H9 (cell line): ENCODE data around the gene EEF2K. TPM values are rescaled to one million over a fixed set of nuclear protein-coding genes. Genes with fewer than 3 reads are reported as not detected.

Experiments used
- DNase-seq: peaks from one replicate; pipeline ENCODE4 v3.0.0-alpha.2; 2017
- H2AFZ ChIP-seq: one replicate; pipeline ENCODE4 v1.6.1; 2013; ENCODE audit warnings: mild to moderate bottlenecking, low read length, control low read depth, moderate library complexity
- H2AK5ac ChIP-seq: 2 replicates; pipeline ENCODE4 v1.6.1; 2013; ENCODE audit warnings: low read length, control low read depth, mixed read lengths; ENCODE audit not compliant: insufficient read length
- H2BK120ac ChIP-seq: one replicate; pipeline ENCODE4 v1.6.1; 2013; ENCODE audit warnings: low read depth, mild to moderate bottlenecking, low read length, control low read depth, inconsistent platforms; ENCODE audit not compliant: poor library complexity, severe bottlenecking
- H2BK12ac ChIP-seq: 2 replicates; pipeline ENCODE4 v1.6.1; 2013; ENCODE audit warnings: low read length, control low read depth, mixed read lengths, low read depth; ENCODE audit not compliant: insufficient read length
- H2BK15ac ChIP-seq: 2 replicates; pipeline ENCODE4 v1.6.1; 2013; ENCODE audit warnings: low read depth, low read length, control low read depth
- H2BK20ac ChIP-seq: one replicate; pipeline ENCODE4 v1.6.1; 2013; ENCODE audit warnings: low read depth, mild to moderate bottlenecking, low read length, control low read depth, inconsistent platforms; ENCODE audit not compliant: poor library complexity, severe bottlenecking
- H2BK5ac ChIP-seq: 2 replicates; pipeline ENCODE4 v1.6.1; 2013; ENCODE audit warnings: low read length, control low read depth, mixed read lengths; ENCODE audit not compliant: insufficient read length
- H3K14ac ChIP-seq: 2 replicates; pipeline ENCODE4 v1.6.1; 2013; ENCODE audit warnings: low read length, control low read depth; ENCODE audit not compliant: insufficient read depth
- H3K18ac ChIP-seq: 2 replicates; pipeline ENCODE4 v1.6.1; 2013; ENCODE audit warnings: low read depth, mild to moderate bottlenecking, mixed read lengths, low read length, control low read depth; ENCODE audit not compliant: insufficient read length
- H3K23ac ChIP-seq: 2 replicates; pipeline ENCODE4 v1.6.1; 2013; ENCODE audit warnings: low read length, control low read depth, mixed read lengths, low read depth; ENCODE audit not compliant: insufficient read length
- H3K23me2 ChIP-seq: 2 replicates; pipeline ENCODE4 v1.6.1; 2013; ENCODE audit warnings: low read depth, mild to moderate bottlenecking, mixed read lengths, low read length, control low read depth; ENCODE audit not compliant: insufficient read length, poor library complexity, severe bottlenecking
- H3K27ac ChIP-seq: 2 replicates; pipeline ENCODE4 v1.5.1; 2013; ENCODE audit warnings: low read length, control low read depth, mixed read lengths, low read depth; ENCODE audit not compliant: insufficient read length
- H3K27me3 ChIP-seq: 2 replicates; pipeline ENCODE4 v1.6.1; 2013; ENCODE audit warnings: low read length, control low read depth, inconsistent platforms; ENCODE audit not compliant: insufficient read depth
- H3K4ac ChIP-seq: 2 replicates; pipeline ENCODE4 v1.6.1; 2013; ENCODE audit warnings: low read depth, mild to moderate bottlenecking, control low read depth, inconsistent platforms, low read length, moderate library complexity
- H3K4me1 ChIP-seq: 2 replicates; pipeline ENCODE4 v1.6.1; 2013; ENCODE audit warnings: low read length, control low read depth, inconsistent platforms; ENCODE audit not compliant: insufficient read depth
- H3K4me2 ChIP-seq: 2 replicates; pipeline ENCODE4 v1.6.1; 2013; ENCODE audit warnings: low read length, control low read depth, mixed read lengths; ENCODE audit not compliant: insufficient read length, insufficient read depth
- H3K56ac ChIP-seq: 2 replicates; pipeline ENCODE4 v1.6.1; 2013; ENCODE audit warnings: low read depth, mild to moderate bottlenecking, mixed read lengths, low read length, control low read depth; ENCODE audit not compliant: insufficient read length
- H3K79me1 ChIP-seq: 2 replicates; pipeline ENCODE4 v1.6.1; 2013; ENCODE audit warnings: low read depth, mild to moderate bottlenecking, moderate library complexity, low read length, control low read depth, inconsistent platforms; ENCODE audit not compliant: insufficient read depth, poor library complexity, severe bottlenecking
- H3K79me2 ChIP-seq: 2 replicates; pipeline ENCODE4 v1.6.1; 2013; ENCODE audit warnings: low read length, control low read depth, inconsistent platforms; ENCODE audit not compliant: insufficient read depth
- H3K9ac ChIP-seq: 2 replicates; pipeline ENCODE4 v1.6.1; 2013; ENCODE audit warnings: low read length, control low read depth, mixed read lengths; ENCODE audit not compliant: insufficient read length; ENCODE audit errors: extremely low read depth
- H3K9me3 ChIP-seq: one replicate; pipeline ENCODE4 v1.6.1; 2013; ENCODE audit warnings: low read depth, low read length, inconsistent platforms; ENCODE audit not compliant: control insufficient read depth
- H3T11ph ChIP-seq: one replicate; pipeline ENCODE4 v1.6.1; 2013; ENCODE audit warnings: mild to moderate bottlenecking, low read length, control low read depth, inconsistent platforms
- H4K20me1 ChIP-seq: one replicate; pipeline ENCODE4 v1.6.1; 2013; ENCODE audit not compliant: control insufficient read depth, insufficient read length, insufficient read depth
- H4K5ac ChIP-seq: 2 replicates; pipeline ENCODE4 v1.6.1; 2013; ENCODE audit warnings: low read depth, mild to moderate bottlenecking, mixed read lengths, low read length, control low read depth; ENCODE audit not compliant: insufficient read length
- H4K8ac ChIP-seq: replicated peaks from 2 replicates; pipeline ENCODE4 v1.6.1; 2013; ENCODE audit warnings: low read length, control low read depth, mixed read lengths, low read depth; ENCODE audit not compliant: insufficient read length
- H4K91ac ChIP-seq: 2 replicates; pipeline ENCODE4 v1.6.1; 2013; ENCODE audit warnings: low read depth, mild to moderate bottlenecking, moderate library complexity, mixed read lengths, low read length, control low read depth; ENCODE audit not compliant: insufficient read length
- H3K27ac Mint-ChIP-seq, 3 experiments: 2 replicates in 2 of 3; 3 replicates in 1 of 3; pipeline ENCODE4 v1.8.0; 2020 to 2021; ENCODE audit warnings: mixed read lengths in 3 of 3, mild to moderate bottlenecking in 1 of 3, moderate library complexity in 1 of 3
- H3K27me3 Mint-ChIP-seq: 2 replicates; pipeline ENCODE4 v1.8.0; 2021; ENCODE audit warnings: low read depth, mild to moderate bottlenecking, moderate library complexity, mixed read lengths
- H3K36me3 Mint-ChIP-seq, 3 experiments: 2 replicates in 2 of 3; 3 replicates in 1 of 3; pipeline ENCODE4 v1.8.0; 2020 to 2021; ENCODE audit warnings: low read depth in 3 of 3, mixed read lengths in 3 of 3; ENCODE audit not compliant: insufficient read depth in 1 of 3
- H3K4me1 Mint-ChIP-seq, 2 experiments: 2 replicates each; pipeline ENCODE4 v1.8.0; 2020; ENCODE audit warnings: mixed read lengths in 2 of 2
- H3K4me3 Mint-ChIP-seq, 2 experiments: 2 replicates in 1 of 2; 3 replicates in 1 of 2; pipeline ENCODE4 v1.8.0; 2020 to 2021; ENCODE audit warnings: mild to moderate bottlenecking in 2 of 2, mixed read lengths in 2 of 2, moderate library complexity in 1 of 2
- H3K9me3 Mint-ChIP-seq, 2 experiments: 2 replicates in 1 of 2; 3 replicates in 1 of 2; pipeline ENCODE4 v1.8.0; 2020; ENCODE audit warnings: mild to moderate bottlenecking in 2 of 2, mixed read lengths in 2 of 2, moderate library complexity in 1 of 2
- CTCF ChIP-seq: fragments of 200-600 bp; sonication (generic); conservative IDR thresholded peaks from 3 replicates; pipeline ENCODE4 v1.8.0; 2021; ENCODE audit warnings: antibody characterized with exemption, mild to moderate bottlenecking
- WGBS: extraction: QIAGEN DNeasy Blood & Tissue Kit; methylation state at CpG from one replicate; pipeline ENCODE4 v1.1.7; 2013; ENCODE audit warnings: missing lambda C conversion rate, low lambda C conversion rate, mixed read lengths; ENCODE audit not compliant: insufficient read length; ENCODE audit errors: extremely low coverage; 5-methylcytosine and 5-hydroxymethylcytosine counted together
- total RNA-seq: library from RNA; stranded (reverse); gene quantifications from 2 replicates; pipeline ENCODE4 v1.2.1, GENCODE V29; 2021

The EEF2K gene
- total RNA-seq, 1 experiment from 2014 or later = 20.7 TPM

DNA sequence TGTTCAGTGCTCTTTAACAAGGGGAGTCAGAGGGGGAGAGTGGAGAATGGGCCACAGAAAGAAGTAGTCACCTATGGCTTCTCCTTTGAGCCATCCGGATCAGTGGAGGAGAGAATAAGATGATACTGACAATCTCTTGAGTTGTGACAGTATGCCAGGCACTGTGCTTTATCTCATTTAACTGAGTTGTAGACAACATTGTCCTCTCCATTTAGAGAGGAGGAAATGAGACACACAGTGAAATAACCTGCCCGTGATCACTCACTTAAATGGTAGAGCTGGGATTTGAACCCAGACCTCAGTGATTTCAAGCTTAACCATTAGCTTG is 17.8 kb upstream of the EEF2K start:
- H2BK20ac ChIP-seq = no peak overlapping the region
- no peak overlapping the region for H2BK5ac ChIP-seq
- H4K20me1 ChIP-seq = no peaks in the 10 kb centered on the region
- H3K23me2 ChIP-seq = peaks cover 12% of the 10 kb centered on the region
- no peaks in the 10 kb centered on the region for H3K9me3 Mint-ChIP-seq
- no peak overlapping the region for H2BK120ac ChIP-seq
- WGBS = no CpG with 5 or more reads among the region's 2 CpGs
- no peaks in the 10 kb centered on the region; the same call in 1 of the 2 replicates for H3K4me1 ChIP-seq
- H3K18ac ChIP-seq = no peak overlapping the region
- no peak overlapping the region for H2AFZ ChIP-seq
- TF ChIP-seq CTCF = no peak
- no peak overlapping the region for H4K5ac ChIP-seq
- DNase-seq = no peak
- H3K23ac ChIP-seq = no peak overlapping the region
- no peak overlapping the region for H3K56ac ChIP-seq
- no peak overlapping the region for H3T11ph ChIP-seq
- H3K9ac ChIP-seq = no peak overlapping the region
- no peak overlapping the region for H2BK15ac ChIP-seq
- no peaks in the 10 kb centered on the region for H3K9me3 ChIP-seq
- H3K27ac ChIP-seq = no peak overlapping the region
- H4K8ac ChIP-seq = no peak overlapping the region
- H3K14ac ChIP-seq = no peak overlapping the region
- H3K27me3 Mint-ChIP-seq = peaks cover 13% of the 10 kb centered on the region
- no peaks in the 10 kb centered on the region for H3K79me1 ChIP-seq
- no peaks in the 10 kb centered on the region for H3K79me2 ChIP-seq
- no peak overlapping the region for H2AK5ac ChIP-seq
- H3K27ac Mint-ChIP-seq = no peak overlapping the region
- no peak overlapping the region for H3K4me3 Mint-ChIP-seq
- no peak overlapping the region for H2BK12ac ChIP-seq
- H3K36me3 Mint-ChIP-seq = no peaks in the 10 kb centered on the region
- H3K4ac ChIP-seq = no peak overlapping the region
- H3K4me2 ChIP-seq = no peak overlapping the region
- no peak overlapping the region for H4K91ac ChIP-seq
- no peaks in the 10 kb centered on the region for H3K27me3 ChIP-seq
- peaks cover 28 to 35% of the 10 kb centered on the region in 2 experiments for H3K4me1 Mint-ChIP-seq
